H9 (cell line): ENCODE measurements around the gene POU5F1. TPM values are rescaled to one million over a fixed set of nuclear protein-coding genes. Genes with fewer than 3 reads are reported as not detected.

Experiments used
- DNase-seq: peaks from one replicate; pipeline ENCODE4 v3.0.0-alpha.2; 2017
- H2AFZ ChIP-seq: one replicate; pipeline ENCODE4 v1.6.1; 2013; ENCODE audit warnings: mild to moderate bottlenecking, low read length, control low read depth, moderate library complexity
- H2AK5ac ChIP-seq: 2 replicates; pipeline ENCODE4 v1.6.1; 2013; ENCODE audit warnings: low read length, control low read depth, mixed read lengths; ENCODE audit not compliant: insufficient read length
- H2BK120ac ChIP-seq: one replicate; pipeline ENCODE4 v1.6.1; 2013; ENCODE audit warnings: low read depth, mild to moderate bottlenecking, low read length, control low read depth, inconsistent platforms; ENCODE audit not compliant: poor library complexity, severe bottlenecking
- H2BK12ac ChIP-seq: 2 replicates; pipeline ENCODE4 v1.6.1; 2013; ENCODE audit warnings: low read length, control low read depth, mixed read lengths, low read depth; ENCODE audit not compliant: insufficient read length
- H2BK15ac ChIP-seq: 2 replicates; pipeline ENCODE4 v1.6.1; 2013; ENCODE audit warnings: low read depth, low read length, control low read depth
- H2BK20ac ChIP-seq: one replicate; pipeline ENCODE4 v1.6.1; 2013; ENCODE audit warnings: low read depth, mild to moderate bottlenecking, low read length, control low read depth, inconsistent platforms; ENCODE audit not compliant: poor library complexity, severe bottlenecking
- H2BK5ac ChIP-seq: 2 replicates; pipeline ENCODE4 v1.6.1; 2013; ENCODE audit warnings: low read length, control low read depth, mixed read lengths; ENCODE audit not compliant: insufficient read length
- H3K14ac ChIP-seq: 2 replicates; pipeline ENCODE4 v1.6.1; 2013; ENCODE audit warnings: low read length, control low read depth; ENCODE audit not compliant: insufficient read depth
- H3K18ac ChIP-seq: 2 replicates; pipeline ENCODE4 v1.6.1; 2013; ENCODE audit warnings: low read depth, mild to moderate bottlenecking, mixed read lengths, low read length, control low read depth; ENCODE audit not compliant: insufficient read length
- H3K23ac ChIP-seq: 2 replicates; pipeline ENCODE4 v1.6.1; 2013; ENCODE audit warnings: low read length, control low read depth, mixed read lengths, low read depth; ENCODE audit not compliant: insufficient read length
- H3K23me2 ChIP-seq: 2 replicates; pipeline ENCODE4 v1.6.1; 2013; ENCODE audit warnings: low read depth, mild to moderate bottlenecking, mixed read lengths, low read length, control low read depth; ENCODE audit not compliant: insufficient read length, poor library complexity, severe bottlenecking
- H3K27ac ChIP-seq: 2 replicates; pipeline ENCODE4 v1.5.1; 2013; ENCODE audit warnings: low read length, control low read depth, mixed read lengths, low read depth; ENCODE audit not compliant: insufficient read length
- H3K27me3 ChIP-seq: 2 replicates; pipeline ENCODE4 v1.6.1; 2013; ENCODE audit warnings: low read length, control low read depth, inconsistent platforms; ENCODE audit not compliant: insufficient read depth
- H3K4ac ChIP-seq: 2 replicates; pipeline ENCODE4 v1.6.1; 2013; ENCODE audit warnings: low read depth, mild to moderate bottlenecking, control low read depth, inconsistent platforms, low read length, moderate library complexity
- H3K4me1 ChIP-seq: 2 replicates; pipeline ENCODE4 v1.6.1; 2013; ENCODE audit warnings: low read length, control low read depth, inconsistent platforms; ENCODE audit not compliant: insufficient read depth
- H3K4me2 ChIP-seq: 2 replicates; pipeline ENCODE4 v1.6.1; 2013; ENCODE audit warnings: low read length, control low read depth, mixed read lengths; ENCODE audit not compliant: insufficient read length, insufficient read depth
- H3K56ac ChIP-seq: 2 replicates; pipeline ENCODE4 v1.6.1; 2013; ENCODE audit warnings: low read depth, mild to moderate bottlenecking, mixed read lengths, low read length, control low read depth; ENCODE audit not compliant: insufficient read length
- H3K79me1 ChIP-seq: 2 replicates; pipeline ENCODE4 v1.6.1; 2013; ENCODE audit warnings: low read depth, mild to moderate bottlenecking, moderate library complexity, low read length, control low read depth, inconsistent platforms; ENCODE audit not compliant: insufficient read depth, poor library complexity, severe bottlenecking
- H3K79me2 ChIP-seq: 2 replicates; pipeline ENCODE4 v1.6.1; 2013; ENCODE audit warnings: low read length, control low read depth, inconsistent platforms; ENCODE audit not compliant: insufficient read depth
- H3K9ac ChIP-seq: 2 replicates; pipeline ENCODE4 v1.6.1; 2013; ENCODE audit warnings: low read length, control low read depth, mixed read lengths; ENCODE audit not compliant: insufficient read length; ENCODE audit errors: extremely low read depth
- H3K9me3 ChIP-seq: one replicate; pipeline ENCODE4 v1.6.1; 2013; ENCODE audit warnings: low read depth, low read length, inconsistent platforms; ENCODE audit not compliant: control insufficient read depth
- H3T11ph ChIP-seq: one replicate; pipeline ENCODE4 v1.6.1; 2013; ENCODE audit warnings: mild to moderate bottlenecking, low read length, control low read depth, inconsistent platforms
- H4K20me1 ChIP-seq: one replicate; pipeline ENCODE4 v1.6.1; 2013; ENCODE audit not compliant: control insufficient read depth, insufficient read length, insufficient read depth
- H4K5ac ChIP-seq: 2 replicates; pipeline ENCODE4 v1.6.1; 2013; ENCODE audit warnings: low read depth, mild to moderate bottlenecking, mixed read lengths, low read length, control low read depth; ENCODE audit not compliant: insufficient read length
- H4K8ac ChIP-seq: replicated peaks from 2 replicates; pipeline ENCODE4 v1.6.1; 2013; ENCODE audit warnings: low read length, control low read depth, mixed read lengths, low read depth; ENCODE audit not compliant: insufficient read length
- H4K91ac ChIP-seq: 2 replicates; pipeline ENCODE4 v1.6.1; 2013; ENCODE audit warnings: low read depth, mild to moderate bottlenecking, moderate library complexity, mixed read lengths, low read length, control low read depth; ENCODE audit not compliant: insufficient read length
- H3K27ac Mint-ChIP-seq, 3 experiments: 2 replicates in 2 of 3; 3 replicates in 1 of 3; pipeline ENCODE4 v1.8.0; 2020 to 2021; ENCODE audit warnings: mixed read lengths in 3 of 3, mild to moderate bottlenecking in 1 of 3, moderate library complexity in 1 of 3
- H3K27me3 Mint-ChIP-seq: 2 replicates; pipeline ENCODE4 v1.8.0; 2021; ENCODE audit warnings: low read depth, mild to moderate bottlenecking, moderate library complexity, mixed read lengths
- H3K36me3 Mint-ChIP-seq, 3 experiments: 2 replicates in 2 of 3; 3 replicates in 1 of 3; pipeline ENCODE4 v1.8.0; 2020 to 2021; ENCODE audit warnings: low read depth in 3 of 3, mixed read lengths in 3 of 3; ENCODE audit not compliant: insufficient read depth in 1 of 3
- H3K4me1 Mint-ChIP-seq, 2 experiments: 2 replicates each; pipeline ENCODE4 v1.8.0; 2020; ENCODE audit warnings: mixed read lengths in 2 of 2
- H3K4me3 Mint-ChIP-seq, 2 experiments: 2 replicates in 1 of 2; 3 replicates in 1 of 2; pipeline ENCODE4 v1.8.0; 2020 to 2021; ENCODE audit warnings: mild to moderate bottlenecking in 2 of 2, mixed read lengths in 2 of 2, moderate library complexity in 1 of 2
- H3K9me3 Mint-ChIP-seq, 2 experiments: 2 replicates in 1 of 2; 3 replicates in 1 of 2; pipeline ENCODE4 v1.8.0; 2020; ENCODE audit warnings: mild to moderate bottlenecking in 2 of 2, mixed read lengths in 2 of 2, moderate library complexity in 1 of 2
- CTCF ChIP-seq: fragments of 200-600 bp; sonication (generic); conservative IDR thresholded peaks from 3 replicates; pipeline ENCODE4 v1.8.0; 2021; ENCODE audit warnings: antibody characterized with exemption, mild to moderate bottlenecking
- WGBS: extraction: QIAGEN DNeasy Blood & Tissue Kit; methylation state at CpG from one replicate; pipeline ENCODE4 v1.1.7; 2013; ENCODE audit warnings: missing lambda C conversion rate, low lambda C conversion rate, mixed read lengths; ENCODE audit not compliant: insufficient read length; ENCODE audit errors: extremely low coverage; 5-methylcytosine and 5-hydroxymethylcytosine counted together
- total RNA-seq: library from RNA; stranded (reverse); gene quantifications from 2 replicates; pipeline ENCODE4 v1.2.1, GENCODE V29; 2021

POU5F1 gene
- total RNA-seq, 1 experiment from 2014 or later = 2,134 TPM

GRCh38 chr6:31140643-31141042 lies 29.8 kb downstream of the POU5F1 start:
- Mint-ChIP-seq H3K4me1 (peaks cover 43 to 49% of the 10 kb centered on the region in 2 experiments), H3K4me3 (no peak overlapping the region), H3K36me3 (peaks cover 18 to 35% (median 31%) of the 10 kb centered on the region in 3 experiments), H3K9me3 (no peaks in the 10 kb centered on the region; a peak in 1 of 5 replicates), H3K27me3 (no peaks in the 10 kb centered on the region; the same call in none of the 2 replicates), H3K27ac (no peak overlapping the region)
- Histone ChIP-seq H2BK5ac (no peak overlapping the region), H3K4me2 (no peak overlapping the region), H2AFZ (no peak overlapping the region), H3K9ac (no peak overlapping the region), H4K5ac (no peak overlapping the region), H3K4me1 (peaks cover 7% of the 10 kb centered on the region; the same call in 1 of the 2 replicates), H3T11ph (no peak overlapping the region), H2AK5ac (no peak overlapping the region), H3K79me2 (no peaks in the 10 kb centered on the region), H3K4ac (no peak overlapping the region), H4K8ac (no peak overlapping the region), H3K9me3 (no peaks in the 10 kb centered on the region), H3K18ac (no peak overlapping the region), H3K23me2 (no peaks in the 10 kb centered on the region), H3K27me3 (no peaks in the 10 kb centered on the region), H4K91ac (no peak overlapping the region), H3K14ac (no peak overlapping the region; the same call in 1 of the 2 replicates), H2BK12ac (no peak overlapping the region), H2BK15ac (no peak overlapping the region), H4K20me1 (no peaks in the 10 kb centered on the region), H2BK20ac (no peak overlapping the region), H3K79me1 (no peaks in the 10 kb centered on the region), H3K56ac (no peak overlapping the region), H3K27ac (no peak overlapping the region), H2BK120ac (no peak overlapping the region), H3K23ac (no peak overlapping the region)
- TF ChIP-seq CTCF = no peak
- no CpG with 5 or more reads among the region's 15 CpGs for WGBS
- DNase-seq = no peak
